HG02759 (cell line): ENCODE data around the gene NDUFAF8.
"Not testable (repeated sequence)": the region's sequence is repeated elsewhere in the genome, so short reads cannot be mapped to it uniquely, and the experiment has no call there.

Experiments used
- ATAC-seq: cut with Tn5 transposase; IDR thresholded peaks from one replicate; pipeline ENCODE4 v1.9.1; 2021; ENCODE audit warnings: mild to moderate bottlenecking, moderate library complexity; ENCODE audit not compliant: unreplicated experiment

The NDUFAF8 gene

GRCh38 chr17:81222906-81223761 is 16.0 kb upstream of the NDUFAF8 start, which contains the start of gene CEP131:
TSS of gene CEP131 (minus strand) at chr17:81222965. CDS start at chr17:81220056, 2,909 bp downstream.
- peak; percentile 93 for ATAC-seq

GRCh38 chr17:81223762-81224130 is 15.4 kb upstream of the NDUFAF8 start:
- ATAC-seq, result no peak

GRCh38 chr17:81227630-81228029 is 11.5 kb upstream of the NDUFAF8 start:
- ATAC-seq, result not testable (repeated sequence)

GRCh38 chr17:81228420-81228819 is 10.7 kb upstream of the NDUFAF8 start:
- no peak for ATAC-seq

- no peak for ATAC-seq
Observed at GRCh38 chr17:81228834-81229665, 10.1 kb upstream of the NDUFAF8 start.

DNA sequence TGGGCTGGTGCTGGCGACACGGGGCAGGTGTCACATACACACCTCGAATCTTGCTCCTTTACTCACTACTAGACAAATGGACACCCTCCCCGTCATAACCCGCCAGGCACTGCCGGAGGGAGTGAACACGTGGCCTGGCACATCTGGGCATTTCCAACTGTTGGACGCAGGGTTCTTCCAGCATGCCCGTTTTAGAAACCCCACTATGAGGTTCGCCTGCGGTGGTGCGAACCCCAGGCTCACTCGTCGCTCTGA is 9.5 kb upstream of the NDUFAF8 start:
- ATAC-seq, result no peak

DNA sequence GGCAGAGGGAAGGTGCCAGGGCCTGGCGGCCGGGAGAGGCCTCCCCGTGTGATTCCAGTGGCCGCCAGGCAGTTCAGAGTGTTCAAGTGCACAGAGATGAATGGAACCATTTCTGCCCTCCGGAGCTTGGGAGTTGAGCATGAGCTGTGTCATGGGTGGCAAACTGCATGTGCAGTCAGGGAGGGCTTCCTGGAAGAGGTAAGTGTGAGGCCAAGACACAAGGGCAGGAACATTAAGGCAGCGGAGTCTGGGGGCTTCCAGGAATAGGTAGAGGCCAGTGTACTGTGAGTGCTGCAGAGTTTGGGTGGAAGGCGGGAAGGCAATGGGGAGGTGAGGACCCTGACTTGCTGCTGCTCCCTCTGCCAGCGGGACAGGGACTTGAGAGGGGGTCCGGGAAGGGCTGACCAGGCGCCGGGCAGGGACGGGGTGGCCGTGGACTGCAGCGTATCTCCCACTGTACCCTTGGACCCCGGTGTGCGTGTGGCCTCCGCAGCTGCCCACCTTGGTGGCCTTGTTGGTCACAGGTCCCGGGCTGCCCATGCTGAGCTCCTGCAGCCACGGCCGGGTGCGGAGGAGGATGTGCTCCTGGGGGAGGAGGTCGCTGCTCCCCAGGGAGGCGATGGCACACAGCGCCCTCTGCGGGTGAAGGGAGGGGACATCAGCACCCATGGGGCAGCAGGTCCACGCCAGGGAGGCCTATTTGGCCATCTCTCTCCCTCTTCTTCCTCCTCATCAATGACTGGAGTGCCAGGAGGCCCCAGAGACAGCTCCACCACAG is 8.9 kb upstream of the NDUFAF8 start:
- no peak for ATAC-seq

DNA sequence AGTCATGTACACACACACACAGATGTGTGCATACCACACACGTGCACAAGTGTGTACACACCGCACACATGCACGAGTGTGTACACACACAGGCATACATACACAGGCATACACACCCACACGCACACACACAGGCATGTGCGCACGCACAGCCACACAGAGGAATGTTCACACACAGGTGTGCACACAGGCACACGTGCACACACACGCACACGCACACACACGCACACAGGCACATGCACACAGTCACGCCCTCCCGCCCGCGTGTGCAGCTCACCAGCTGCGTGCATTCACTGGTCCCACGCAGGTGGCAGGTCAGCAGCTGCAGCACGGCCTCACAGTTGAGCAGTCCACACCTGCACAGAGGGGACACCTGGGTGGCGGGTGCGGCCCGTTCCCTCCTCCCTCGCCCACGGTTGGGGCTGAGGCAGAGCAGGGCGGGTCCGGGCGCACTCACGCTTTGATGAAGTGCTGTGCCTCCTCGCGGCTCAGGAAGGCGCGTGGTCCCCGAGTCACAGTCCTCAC is 7.9 kb upstream of the NDUFAF8 start:
- no peak for ATAC-seq

DNA sequence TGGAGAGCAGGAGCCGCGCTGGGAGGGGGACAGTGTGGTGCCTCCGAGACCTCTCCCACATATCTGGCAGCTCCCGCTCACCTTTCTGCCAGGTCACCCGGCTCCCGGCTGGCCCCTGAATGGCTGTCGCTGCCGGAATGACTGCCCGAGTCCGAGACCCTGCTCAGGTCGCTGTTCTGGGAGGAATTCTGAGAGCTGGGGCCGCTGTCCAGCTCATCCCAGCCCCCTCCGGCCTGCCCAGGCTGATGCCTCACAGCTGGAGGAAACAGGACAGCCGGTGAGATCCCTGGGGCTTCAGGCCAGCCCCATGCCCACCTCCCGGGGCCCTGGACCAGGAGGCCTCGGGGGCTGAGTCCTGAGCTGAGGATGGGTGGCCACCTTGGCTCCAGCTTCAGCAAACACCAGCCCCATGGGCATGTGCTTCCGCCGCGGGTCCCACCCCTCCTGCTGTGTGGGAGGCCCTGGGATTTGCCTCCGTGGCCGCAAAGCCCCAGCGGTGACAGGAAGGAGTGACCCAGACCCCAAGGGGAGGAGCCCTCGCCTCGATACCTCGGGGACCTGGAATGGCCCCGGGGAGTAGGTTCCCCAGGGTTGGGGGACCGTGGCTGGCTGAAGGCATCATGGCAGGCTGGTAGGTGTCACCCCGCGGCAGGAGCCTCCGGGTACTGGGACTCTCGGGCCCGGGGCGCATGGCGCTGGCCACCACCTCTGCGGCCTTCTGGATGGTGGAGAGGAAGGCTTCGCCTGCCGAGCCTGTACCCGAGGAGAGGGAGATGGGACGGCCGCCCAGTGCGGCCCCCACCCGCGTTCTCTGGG is 7.1 kb upstream of the NDUFAF8 start:
- no peak for ATAC-seq

- no peak for ATAC-seq
Observed at GRCh38 chr17:81232616-81233241, 6.4 kb upstream of the NDUFAF8 start.

DNA sequence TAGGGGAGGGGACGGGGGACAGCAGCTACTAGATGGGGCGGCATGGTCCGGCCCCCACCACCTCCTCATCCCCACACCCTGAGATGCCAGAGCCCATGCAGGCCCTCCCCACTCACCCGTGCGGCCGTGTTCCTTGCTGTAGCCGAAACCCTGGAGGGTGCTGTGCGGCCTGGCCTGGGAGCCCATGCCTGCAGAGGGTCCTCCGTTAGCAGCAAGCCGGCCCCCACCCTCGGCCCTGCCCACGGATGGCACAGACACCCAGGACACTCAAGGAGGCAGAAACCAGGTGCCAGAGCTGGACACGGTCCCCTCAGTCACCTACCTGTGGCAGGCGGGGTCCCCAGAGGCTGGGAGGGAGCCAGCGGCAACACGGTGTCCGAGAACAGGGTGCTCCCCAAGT is 5.8 kb upstream of the NDUFAF8 start:
- no peak for ATAC-seq

DNA sequence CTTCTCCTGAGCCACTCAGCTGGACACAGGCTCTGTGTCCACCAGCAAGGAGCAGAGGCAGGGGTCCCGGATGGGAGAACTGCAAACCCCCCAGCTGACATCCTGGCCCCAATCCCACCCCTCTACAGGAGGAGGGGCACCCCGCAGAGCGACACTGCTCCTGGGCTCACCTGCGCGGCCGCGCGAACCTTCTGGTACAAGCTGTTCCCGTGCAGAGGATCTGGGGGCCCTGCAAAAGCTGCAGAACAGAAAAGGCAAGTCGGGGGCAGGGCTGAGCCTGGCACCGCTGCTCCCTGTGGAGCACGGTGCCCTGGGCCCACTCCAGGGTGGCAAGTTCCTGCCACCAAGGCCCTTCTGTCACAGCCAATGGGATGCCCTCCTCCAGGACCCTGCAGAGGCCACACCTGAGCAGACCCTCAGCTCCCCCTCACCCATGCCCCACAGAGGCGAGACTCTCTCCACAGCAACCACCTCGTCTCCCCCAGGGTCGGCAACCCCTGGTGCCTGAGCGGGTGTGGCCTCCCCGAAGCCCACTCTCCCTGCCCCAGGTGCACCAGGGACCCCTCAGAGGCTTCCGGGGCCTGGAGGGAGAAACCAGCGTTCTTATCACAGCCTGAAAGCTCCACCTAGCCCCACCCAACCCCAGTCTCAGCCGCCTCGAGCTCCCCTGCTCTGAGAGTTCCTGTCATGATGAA is 5.2 kb upstream of the NDUFAF8 start:
- ATAC-seq, result no peak

DNA sequence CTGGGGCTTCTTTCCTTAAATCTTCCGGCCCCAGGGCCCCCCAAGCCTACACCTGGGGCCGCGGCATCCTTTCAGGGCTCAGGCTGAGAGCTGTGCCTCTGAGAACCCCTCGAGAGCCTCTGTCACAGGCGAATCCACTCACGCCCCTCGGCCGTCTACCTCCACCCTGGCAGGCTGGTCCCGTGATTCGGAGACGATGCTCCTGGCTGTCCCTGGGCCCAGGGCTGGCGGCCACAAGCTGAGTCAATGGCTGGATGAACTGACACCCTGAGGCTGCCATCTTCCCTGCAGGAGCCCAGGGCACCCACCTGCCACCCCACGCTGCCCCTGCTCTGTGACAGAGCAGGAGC is 4.6 kb upstream of the NDUFAF8 start:
- no peak for ATAC-seq

- ATAC-seq, result no peak
Observed at GRCh38 chr17:81234940-81235821, 3.9 kb upstream of the NDUFAF8 start.

DNA sequence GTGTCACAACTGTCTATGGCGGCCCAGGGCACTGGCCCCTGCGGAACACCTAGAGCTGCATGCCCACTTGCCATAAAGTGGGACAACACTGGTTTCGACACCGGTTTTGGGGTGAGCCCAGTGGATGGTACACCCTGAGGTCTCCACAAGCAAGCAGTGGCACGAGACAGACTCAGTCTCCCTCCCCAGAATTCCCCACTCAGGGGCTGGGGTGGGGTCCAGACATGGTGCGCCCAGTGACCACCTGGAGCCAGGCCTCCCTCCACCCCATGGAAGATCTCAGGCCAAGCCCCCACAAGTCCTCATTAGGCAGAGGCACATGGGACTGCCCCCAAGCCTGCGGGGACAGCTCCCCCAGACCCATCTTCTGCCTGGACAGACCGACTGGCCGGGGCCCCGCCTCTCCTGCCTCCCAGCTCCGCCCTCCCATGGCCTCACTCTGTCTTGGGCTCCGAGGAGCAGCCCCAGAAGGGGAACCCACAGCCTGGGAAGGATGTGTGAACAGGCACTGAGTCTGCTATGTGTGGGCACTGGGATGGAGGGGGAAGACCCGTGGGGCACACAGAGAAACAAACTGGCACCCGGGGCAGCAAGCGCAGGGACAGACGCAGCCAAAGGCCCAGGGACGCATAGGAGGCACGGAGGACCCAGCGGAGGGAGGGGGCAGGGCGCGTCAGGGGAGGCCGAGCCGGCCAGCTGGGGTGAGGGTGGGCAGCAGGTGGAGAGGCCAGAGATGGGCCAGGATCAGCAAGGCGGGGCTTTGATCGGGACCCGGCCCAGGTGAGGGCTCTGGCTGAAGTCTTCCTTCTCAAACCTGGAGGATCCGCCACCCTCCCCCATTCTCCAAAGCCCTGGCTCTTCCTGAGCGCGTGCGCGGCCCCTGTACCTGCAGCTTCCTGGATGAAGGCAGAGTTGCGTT is 3.0 kb upstream of the NDUFAF8 start:
- no peak for ATAC-seq

DNA sequence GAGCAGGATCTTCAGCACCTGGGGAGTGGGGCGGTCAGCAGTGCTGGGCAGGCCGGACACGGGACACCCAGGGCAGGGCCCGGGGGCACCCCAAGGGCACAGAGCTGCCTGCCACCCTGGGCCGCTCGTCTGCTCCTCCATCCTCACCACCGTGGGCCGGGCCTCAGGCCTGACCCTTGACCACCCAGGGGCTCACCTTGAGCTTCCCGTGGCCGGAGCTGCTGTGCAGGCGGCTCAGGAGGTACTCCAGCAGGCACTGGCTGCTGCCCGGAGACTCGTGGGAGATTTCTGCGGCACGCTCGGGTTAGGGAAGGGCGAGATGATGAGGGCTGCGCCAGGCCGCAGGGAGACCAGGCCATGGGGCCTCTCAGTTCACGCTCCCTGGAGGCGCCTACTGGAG is 2.3 kb upstream of the NDUFAF8 start:
- no peak for ATAC-seq
